CD4-positive, alpha-beta T cell treated with Interleukin-2 at 100 ng/mL for 4 hours (primary cell): ENCODE data around the gene PTPRN2.

Source experiments
- DNase-seq: peaks from one replicate; pipeline ENCODE4 v3.0.0-alpha.2; 2020; ENCODE audit warnings: low spot score

The PTPRN2 gene

GRCh38 chr7:157813053-157813452 is 774.6 kb downstream of the PTPRN2 start:
- DNase-seq, result no peak

GRCh38 chr7:157811946-157812345 is 775.7 kb downstream of the PTPRN2 start:
- no peak for DNase-seq

- DNase-seq, result no peak
These were observed 777.5 kb downstream of the PTPRN2 start for GRCh38 chr7:157809863-157810851.

- no peak for DNase-seq
These were observed 778.3 kb downstream of the PTPRN2 start for GRCh38 chr7:157809154-157809862.

- DNase-seq, result no peak
These were observed 779.6 kb downstream of the PTPRN2 start for GRCh38 chr7:157808042-157808441.

- no peak for DNase-seq
These were observed 780.1 kb downstream of the PTPRN2 start for GRCh38 chr7:157807510-157807909.

GRCh38 chr7:157806711-157807110 is 780.9 kb downstream of the PTPRN2 start:
- DNase-seq, result no peak

- no peak for DNase-seq
These were observed 781.9 kb downstream of the PTPRN2 start for GRCh38 chr7:157805713-157806112.

- no peak for DNase-seq
These were observed 783.7 kb downstream of the PTPRN2 start for GRCh38 chr7:157803906-157804305.

GRCh38 chr7:157801971-157802675 is 785.5 kb downstream of the PTPRN2 start:
- DNase-seq, result no peak

GRCh38 chr7:157801113-157801512 is 786.5 kb downstream of the PTPRN2 start:
- no peak for DNase-seq

GRCh38 chr7:157800281-157800680 is 787.3 kb downstream of the PTPRN2 start:
- DNase-seq, result no peak

GRCh38 chr7:157799076-157799685 is 788.4 kb downstream of the PTPRN2 start:
- no peak for DNase-seq

- no peak for DNase-seq
These were observed 790.3 kb downstream of the PTPRN2 start for GRCh38 chr7:157797361-157797760.

- no peak for DNase-seq
These were observed 790.8 kb downstream of the PTPRN2 start for GRCh38 chr7:157796846-157797245.

GRCh38 chr7:157795643-157796042 is 792.0 kb downstream of the PTPRN2 start:
- no peak for DNase-seq

GRCh38 chr7:157795199-157795598 is 792.4 kb downstream of the PTPRN2 start:
- DNase-seq, result no peak

GRCh38 chr7:157794746-157795065 is 792.9 kb downstream of the PTPRN2 start:
- no peak for DNase-seq

GRCh38 chr7:157793973-157794745 is 793.5 kb downstream of the PTPRN2 start:
- DNase-seq, result no peak

- DNase-seq, result no peak
These were observed 794.6 kb downstream of the PTPRN2 start for GRCh38 chr7:157793087-157793353.

GRCh38 chr7:157792241-157793086 is 795.2 kb downstream of the PTPRN2 start:
- DNase-seq, result no peak
